ACHN (cell line): Measurements from ENCODE around the gene GSTCD.
A peak's percentile ranks its signal among the peaks of the same experiment; 100 is the strongest.

Source experiments
- DNase-seq: peaks from one replicate; pipeline ENCODE4 v3.0.0-alpha.2; 2015
- in situ Hi-C: cut with HindIII; loops from 2 replicates; pipeline ENCODE4 v1.10.0; 2017; ENCODE audit warnings: low sequenced_read_pairs, low pct_ligation_motif_present, low pct_unique_long_range_greater_than_20kb

The GSTCD gene

DNA sequence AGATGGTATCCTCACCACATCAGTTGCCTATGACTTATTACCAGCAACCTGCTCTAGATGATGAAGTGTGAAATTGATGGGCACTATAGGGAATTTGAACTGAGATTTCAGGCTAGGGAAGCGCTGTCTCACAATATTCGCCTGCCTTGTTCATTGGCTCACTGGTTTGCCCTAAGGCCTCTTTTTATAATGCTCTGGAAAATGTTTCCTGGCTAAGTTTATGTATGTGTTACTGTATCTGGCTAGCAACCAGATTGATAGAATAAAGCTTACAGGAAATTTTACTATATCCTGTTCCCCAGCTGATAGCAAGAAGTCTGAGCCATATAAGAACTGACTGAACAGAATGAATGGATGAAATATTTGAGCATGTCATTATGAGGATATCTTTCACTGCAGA, 71.6 kb downstream of the GSTCD start:
- in situ Hi-C loops = no loop called here
- DNase-seq = no peak

DNA sequence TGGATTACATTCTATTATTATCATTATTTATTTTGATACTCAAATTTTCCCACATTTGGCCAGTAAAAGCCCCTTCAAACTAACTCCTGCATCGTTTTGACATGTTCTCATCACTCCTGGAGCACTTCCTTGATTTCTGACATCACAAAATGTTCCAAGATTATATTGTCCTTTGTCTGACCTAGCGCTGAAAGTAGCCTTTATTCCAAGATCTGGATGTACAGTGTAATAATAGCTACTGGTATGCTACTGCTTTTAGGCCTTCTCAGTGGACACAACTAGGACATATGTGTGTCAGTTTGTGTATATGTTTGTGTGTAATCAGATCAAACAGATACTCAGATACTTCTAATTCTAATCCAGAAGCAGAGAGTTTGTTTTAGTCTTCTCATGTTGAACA, 76.2 kb downstream of the GSTCD start:
- no peak for DNase-seq
- in situ Hi-C loops = no loop called here

DNA sequence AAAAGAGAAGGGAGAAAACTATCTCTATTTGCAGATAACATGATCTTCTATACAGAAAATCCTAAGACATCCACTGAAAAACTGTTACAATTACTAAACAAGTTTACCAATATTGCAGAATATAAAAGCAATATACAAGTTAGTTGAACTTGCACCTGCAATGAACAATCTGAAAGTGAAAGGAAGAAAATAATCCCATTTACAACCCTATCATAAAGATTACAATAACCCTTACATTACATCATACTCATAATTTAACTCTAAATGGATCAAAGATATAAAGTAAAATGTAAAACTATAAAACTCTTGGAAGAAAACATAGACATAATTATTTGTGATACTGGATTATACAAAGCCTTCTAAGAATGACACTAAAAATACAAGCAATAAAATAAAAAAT, 77.2 kb downstream of the GSTCD start:
- in situ Hi-C loops = no loop called here
- no peak for DNase-seq

DNA sequence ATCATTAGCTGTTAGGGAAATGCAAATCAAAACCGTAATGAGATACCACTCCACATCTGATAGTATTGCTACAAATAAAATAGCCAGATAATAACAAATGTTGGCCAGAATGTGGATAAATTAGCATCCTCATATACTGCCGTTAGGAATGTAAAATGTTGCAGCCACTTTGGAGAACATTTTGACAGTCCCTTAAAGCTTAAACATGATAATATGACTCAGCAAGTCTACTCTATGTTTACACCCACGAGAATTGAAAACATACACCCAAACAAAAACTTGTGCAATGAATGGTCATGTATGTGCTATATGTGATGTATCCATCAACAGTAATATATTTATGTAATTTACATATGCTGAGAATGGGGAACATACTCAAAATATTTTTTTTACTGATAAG, 78.2 kb downstream of the GSTCD start:
- in situ Hi-C loops = no loop called here
- DNase-seq = no peak

DNA sequence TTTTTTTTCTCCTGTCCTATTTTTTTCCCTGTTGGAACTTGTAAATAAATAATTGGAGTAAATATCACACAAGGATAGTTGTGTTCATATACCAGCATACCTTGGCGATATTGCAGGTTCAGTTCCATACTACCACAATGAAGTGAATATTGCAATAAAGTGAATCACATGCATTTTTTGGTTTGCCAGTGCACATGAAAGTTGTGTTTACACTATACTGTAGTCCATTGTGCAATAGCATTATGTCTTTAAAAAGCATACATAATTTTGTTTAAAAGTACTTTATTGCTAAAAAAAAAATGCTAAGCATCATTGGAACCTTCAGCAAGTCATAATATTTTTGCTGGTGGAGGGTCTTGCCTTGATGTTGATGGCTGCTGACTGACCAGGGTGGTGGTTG, 88.6 kb downstream of the GSTCD start:
- no peak for DNase-seq
- in situ Hi-C loops = no loop called here

DNA sequence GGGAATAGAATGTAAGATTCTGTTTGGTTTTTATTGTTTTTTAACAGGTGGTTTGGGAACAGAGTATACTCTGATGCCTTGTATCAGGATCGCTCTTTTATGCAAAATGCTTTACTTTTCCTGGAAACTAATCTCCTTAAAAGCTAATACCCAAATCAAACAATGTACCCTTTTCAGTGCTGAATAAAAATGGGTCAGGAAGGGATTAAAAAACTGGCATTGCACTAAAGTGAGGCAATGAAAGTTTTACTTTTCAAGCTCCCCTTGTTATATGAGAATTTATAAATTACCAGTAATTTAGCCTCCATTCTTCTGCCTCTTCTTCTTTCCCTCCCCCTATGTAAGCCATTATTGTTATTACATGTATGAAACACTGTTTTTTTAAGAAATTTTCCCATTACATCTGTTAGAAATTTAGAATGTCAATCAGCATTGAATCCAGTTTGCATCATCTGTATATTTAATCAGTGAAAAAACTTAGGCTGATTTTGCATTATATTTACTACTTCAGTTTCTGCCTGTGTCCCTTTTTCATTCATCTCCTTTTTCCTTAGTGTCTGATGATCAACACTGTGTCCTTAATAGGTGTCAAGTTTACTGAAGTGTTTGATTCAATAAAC, 97.0 kb downstream of the GSTCD start:
- DNase-seq = no peak
- in situ Hi-C loops = no loop called here

DNA sequence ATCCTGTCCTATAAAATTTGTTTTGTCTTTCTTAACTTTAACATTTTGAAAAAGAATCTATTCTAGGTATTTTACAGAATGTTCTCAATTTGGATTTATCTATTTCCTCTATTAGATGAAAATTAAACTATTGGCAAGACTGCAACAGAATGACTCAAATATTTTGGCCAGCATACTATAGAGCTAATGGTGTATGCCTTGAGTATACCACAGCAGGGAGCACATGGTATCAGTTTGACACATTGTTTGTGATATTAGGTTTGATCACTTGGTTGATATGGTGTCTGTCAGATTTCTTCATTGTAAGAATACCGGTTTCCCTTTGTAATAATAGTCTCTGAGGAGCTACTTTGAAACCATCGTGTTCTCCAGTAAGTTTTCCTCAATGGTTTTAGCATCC, 98.9 kb downstream of the GSTCD start:
- no peak for DNase-seq
- in situ Hi-C loops = no loop called here

DNA sequence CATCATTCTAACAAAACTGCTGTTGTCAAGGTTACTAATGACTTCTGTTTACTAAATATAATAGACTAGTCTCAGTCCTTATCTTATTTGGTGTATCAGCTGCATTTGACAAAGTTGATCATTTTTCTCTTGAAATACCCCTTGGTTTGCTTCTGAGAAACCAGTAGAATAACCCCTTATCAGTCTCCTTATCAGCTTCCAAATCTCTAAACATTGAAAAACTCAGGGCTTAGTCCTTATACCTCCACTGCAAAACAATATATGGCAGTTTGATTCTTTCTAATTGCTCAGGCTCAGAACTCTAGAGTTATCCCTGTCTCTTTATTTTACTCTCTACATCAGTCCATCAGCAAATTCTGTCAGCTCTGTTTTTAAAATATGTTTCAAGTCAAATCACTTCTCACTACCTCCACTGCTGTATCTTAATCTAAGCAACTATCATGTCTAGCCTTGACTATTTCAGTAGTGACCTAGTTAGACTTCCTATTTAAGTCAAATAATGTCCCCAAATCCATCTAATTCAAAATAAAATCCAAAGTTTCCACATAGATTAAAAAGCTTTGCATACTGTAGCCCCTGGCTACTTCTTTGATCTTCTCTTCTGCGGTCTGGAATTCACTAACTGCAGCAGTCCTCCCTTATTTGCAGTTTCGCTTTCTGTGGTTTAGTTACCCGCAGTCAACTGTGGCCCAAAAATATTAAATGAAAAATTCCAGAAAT, 99.6 kb downstream of the GSTCD start:
- DNase-seq = no peak
- in situ Hi-C loops = no loop called here

DNA sequence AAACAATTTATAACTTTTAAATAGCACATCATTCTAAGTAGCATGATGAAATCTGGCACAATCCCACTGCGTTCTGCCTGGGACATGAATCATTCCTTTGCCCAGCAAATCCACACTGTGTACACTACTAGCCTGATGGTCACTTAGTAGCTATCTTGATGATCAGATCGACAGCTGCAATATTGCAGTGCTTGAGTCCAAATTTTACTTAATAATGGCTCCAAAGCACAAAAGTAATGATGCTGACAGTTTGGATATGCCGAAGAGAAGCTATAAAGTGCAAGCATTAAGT, 100.1 kb downstream of the GSTCD start:
- in situ Hi-C loops = no loop called here
- peak; percentile 11 for DNase-seq

DNA sequence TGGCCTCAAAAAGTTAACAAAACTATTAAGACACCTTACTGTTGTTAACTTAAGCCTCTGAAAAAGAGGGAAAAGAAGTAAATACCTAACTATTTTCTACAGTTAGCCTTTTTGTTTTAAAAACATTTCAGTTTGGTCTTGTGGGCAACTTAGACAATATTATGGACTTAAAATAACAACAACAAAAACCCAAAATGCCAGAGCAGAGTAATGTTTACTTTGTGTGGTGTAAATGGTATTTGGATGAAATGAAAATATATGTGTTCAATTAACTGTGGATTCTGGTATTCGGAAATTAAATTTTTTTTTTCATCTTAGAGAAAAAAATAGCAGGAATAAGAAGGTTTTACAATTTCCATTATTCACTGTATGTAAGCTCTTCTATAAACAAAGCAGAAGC, 107.1 kb downstream of the GSTCD start:
- in situ Hi-C loops = no loop called here
- no peak for DNase-seq

DNA sequence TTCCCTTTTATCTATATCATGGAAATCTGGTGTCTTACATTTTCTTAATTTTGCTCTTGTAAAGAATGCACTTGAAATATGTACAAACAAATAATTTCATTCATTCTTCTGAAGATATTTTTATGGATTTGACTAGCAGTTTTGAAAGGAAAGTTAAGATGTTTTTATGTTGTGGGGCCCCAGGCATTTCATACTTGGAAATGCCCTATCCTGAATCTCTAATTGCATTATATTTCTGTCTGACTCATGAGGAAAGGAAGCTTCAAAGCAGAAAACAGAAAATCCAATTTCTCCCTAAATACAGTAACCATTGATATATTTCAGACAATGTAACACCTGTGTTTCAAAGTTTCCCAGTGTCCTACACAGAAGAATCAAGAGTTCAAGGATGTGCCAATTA, 113.5 kb downstream of the GSTCD start:
- in situ Hi-C loops = no loop called here
- no peak for DNase-seq

DNA sequence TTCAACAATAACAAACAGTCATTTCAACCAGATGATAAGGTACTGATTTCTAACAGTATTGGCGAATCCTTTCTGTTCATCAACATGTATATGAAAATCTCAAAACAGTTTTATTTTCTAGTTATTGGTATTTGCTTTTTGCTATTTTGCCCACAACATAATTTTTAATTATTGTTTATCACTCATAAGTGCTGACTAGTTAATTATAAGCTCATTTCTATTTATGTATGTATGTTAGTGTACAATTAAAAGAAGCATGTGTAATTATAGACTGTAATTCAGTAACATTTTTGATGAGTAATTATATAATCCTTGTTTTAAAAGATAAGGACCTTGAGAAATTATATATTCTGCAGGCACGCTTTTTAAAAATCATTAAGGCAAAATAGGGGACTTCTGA, 119.5 kb downstream of the GSTCD start:
- in situ Hi-C loops = no loop called here
- DNase-seq = no peak

DNA sequence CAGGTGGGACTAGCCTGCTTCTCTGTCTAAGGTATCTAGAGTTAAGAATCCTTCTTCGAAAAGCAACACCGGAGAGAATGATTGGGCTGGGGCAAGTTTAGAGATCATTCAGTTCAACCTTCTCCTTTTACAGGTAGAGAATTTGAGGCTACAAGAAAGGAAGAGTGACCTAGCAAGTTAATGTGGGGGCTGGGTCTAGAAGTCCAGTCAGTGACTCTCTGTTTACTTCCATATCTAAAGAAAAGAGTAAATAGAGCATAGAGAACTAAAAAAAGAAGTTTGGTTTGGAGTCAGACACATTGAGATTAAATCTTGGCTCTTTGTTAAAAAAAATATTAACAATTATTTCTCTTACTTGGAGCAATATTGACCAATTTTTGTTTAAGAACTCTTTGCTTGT, 122.6 kb downstream of the GSTCD start:
- in situ Hi-C loops = no loop called here
- DNase-seq = no peak

DNA sequence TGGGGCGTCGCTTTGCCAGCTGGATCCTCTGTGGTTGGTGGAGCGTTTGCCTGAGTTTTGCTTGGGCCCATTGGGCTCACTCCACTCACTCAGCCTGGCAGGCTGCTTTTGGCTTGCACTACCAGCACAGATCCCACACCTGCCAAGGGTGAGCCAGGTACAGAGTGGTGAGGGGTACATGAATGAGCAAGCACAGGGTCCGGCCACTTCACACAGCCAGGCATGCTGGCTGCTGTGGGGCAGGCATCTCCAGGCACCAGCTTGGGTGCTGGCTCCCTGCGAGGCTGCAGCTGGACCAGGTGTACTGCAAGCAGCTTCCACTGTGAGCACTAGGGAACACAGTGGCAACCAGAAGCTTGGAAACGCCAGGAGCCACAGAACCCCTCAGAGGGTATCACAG, 126.6 kb downstream of the GSTCD start:
- in situ Hi-C loops = no loop called here

DNA sequence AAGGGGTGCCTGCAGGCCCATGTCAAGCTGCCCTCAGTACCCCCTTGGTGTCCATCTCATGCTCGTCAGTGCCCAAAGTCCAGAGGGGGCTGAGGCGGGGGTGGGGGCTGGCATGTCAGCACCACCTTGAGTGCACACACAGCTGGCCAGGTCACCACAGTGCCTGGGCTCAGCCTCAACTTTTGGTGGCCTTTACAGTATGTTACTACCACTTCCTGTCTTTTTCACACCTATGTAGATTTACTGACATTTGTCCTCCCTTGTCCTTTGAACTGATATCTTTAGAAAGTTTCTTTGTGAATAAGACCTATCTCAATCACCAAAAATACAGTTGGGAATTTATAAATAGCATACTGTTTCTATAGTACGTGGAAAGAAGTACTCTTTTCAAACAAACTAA, 128.0 kb downstream of the GSTCD start:
- no peak for DNase-seq
- in situ Hi-C loops = no loop called here

More for the DNA sequence above, 126.6 kb downstream of the GSTCD start:
- no peak for DNase-seq

DNA sequence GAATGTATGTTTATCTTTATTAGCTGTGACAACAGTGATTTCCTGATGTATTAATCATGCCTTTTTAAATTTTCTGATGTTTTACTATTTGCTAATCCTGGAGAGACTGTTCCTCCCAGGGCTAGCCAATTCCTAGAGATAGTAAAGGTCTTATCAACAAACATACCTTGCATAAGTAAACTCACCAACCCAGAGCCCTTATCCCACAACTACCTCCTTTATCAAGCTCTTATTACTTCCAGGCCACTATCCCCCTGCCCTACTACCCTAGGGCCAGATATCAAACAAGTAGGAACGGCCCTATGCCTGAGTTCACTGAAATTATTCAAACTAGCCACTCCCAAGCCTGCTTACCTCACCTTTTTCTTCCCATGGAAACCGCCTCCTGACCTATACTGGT, 128.5 kb downstream of the GSTCD start:
- in situ Hi-C loops = no loop called here
- no peak for DNase-seq

DNA sequence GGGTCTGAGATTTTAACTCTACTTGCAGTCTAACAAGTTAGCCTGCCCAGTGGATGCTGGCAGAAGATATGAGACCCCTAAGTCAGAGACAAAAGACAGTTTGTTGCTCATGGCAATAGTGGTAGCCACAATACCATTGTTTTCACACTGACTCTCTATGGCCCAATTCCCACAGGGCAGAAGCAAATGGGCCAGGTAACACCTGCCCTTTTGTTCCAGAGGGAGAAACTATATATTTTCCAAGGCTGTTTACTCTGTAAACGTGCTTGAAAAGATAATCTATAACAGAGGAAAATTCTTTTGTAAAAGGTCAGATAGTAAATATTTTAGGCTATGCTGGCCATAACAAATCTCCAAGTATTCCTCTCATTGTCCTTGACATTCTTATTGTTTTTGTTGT, 129.5 kb downstream of the GSTCD start:
- in situ Hi-C loops = no loop called here
- no peak for DNase-seq

DNA sequence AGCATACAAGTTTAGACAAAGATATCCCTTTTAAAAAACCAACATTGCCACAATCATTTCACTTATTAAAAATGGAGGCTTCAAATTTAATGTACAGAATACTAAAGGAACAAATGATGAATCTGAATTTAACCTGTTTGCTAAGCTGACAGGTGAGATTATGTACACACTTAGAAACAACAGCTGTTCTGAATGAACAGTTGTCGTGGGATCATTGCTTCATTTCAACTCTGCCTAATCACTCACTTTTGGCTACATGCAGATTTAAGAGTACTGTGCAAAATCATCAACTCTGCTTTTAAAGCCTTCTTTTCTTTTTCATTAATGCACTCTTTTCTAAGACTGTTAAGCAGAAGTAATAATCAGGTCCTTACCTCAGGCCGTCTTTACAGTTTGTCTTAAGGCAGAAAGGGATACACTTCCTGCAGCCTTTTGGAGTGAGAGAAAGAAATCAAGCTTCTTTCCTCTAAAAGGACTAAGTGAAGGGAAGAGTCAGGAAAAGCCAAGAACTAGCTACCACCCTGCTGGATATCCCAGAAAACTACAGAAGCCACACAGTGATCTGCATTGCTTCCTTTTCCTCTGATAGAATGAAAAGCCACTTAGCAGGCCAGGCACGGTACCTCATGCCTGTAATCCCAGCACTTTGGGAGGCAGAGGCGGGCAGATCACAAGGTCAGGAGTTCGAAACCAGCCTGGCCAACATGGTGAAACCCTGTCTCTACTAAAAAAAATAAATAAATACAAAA, 132.0 kb downstream of the GSTCD start:
- in situ Hi-C loops = no loop called here
- no peak for DNase-seq

DNA sequence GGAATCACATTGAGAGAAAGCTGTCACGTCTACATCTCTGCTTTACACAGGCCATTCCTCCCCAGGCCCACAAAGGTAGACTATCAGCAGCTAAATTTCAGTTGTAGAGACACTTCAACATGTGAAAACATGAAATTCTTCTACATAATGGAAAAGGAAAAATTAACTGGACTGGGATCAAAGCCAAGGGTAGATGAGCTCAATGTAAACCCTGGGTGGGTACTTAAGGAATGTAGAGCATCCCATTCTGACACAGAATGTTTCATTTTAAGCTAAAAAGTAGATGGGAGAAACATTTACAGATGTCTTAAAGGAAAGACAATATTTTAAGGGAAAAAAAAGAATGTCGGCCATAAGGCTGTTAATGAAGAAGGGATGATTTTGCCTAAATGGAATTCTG, 135.4 kb downstream of the GSTCD start:
- no peak for DNase-seq
- in situ Hi-C loops = no loop called here

DNA sequence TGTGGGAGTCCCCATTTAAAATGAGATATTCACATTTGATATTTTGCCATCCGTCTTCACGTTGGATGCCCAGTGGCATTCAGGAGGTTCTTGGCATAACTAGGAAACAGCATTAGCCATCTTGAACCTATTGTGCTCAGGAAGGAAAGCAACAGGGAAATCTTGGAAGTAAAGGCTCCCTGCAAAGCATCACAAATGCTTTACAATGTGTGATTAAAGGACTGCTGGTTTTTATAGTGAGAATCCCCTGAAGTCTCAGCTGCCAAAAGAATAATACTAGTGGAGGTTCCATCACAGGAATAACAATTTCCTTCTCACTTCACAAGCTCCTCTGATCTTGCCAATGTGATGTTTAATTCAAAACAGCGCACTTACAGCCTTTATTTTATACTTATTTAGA, 137.0 kb downstream of the GSTCD start:
- DNase-seq = no peak
- in situ Hi-C loops = no loop called here
